ENCODE measurements around the gene RNF187.

- no peak for TF ChIP-seq NR2C2 (CRISPR knock-in tag; IDR thresholded peaks at IDR 0.05)
- no peak for TF ChIP-seq KAT7 (CRISPR knock-in tag; IDR thresholded peaks at IDR 0.05; ENCODE audit: borderline replicate concordance)
- TF ChIP-seq, protein P1, sequence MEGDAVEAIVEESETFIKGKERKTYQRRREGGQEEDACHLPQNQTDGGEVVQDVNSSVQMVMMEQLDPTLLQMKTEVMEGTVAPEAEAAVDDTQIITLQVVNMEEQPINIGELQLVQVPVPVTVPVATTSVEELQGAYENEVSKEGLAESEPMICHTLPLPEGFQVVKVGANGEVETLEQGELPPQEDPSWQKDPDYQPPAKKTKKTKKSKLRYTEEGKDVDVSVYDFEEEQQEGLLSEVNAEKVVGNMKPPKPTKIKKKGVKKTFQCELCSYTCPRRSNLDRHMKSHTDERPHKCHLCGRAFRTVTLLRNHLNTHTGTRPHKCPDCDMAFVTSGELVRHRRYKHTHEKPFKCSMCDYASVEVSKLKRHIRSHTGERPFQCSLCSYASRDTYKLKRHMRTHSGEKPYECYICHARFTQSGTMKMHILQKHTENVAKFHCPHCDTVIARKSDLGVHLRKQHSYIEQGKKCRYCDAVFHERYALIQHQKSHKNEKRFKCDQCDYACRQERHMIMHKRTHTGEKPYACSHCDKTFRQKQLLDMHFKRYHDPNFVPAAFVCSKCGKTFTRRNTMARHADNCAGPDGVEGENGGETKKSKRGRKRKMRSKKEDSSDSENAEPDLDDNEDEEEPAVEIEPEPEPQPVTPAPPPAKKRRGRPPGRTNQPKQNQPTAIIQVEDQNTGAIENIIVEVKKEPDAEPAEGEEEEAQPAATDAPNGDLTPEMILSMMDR (IDR thresholded peaks at IDR 0.05) = no peak
- TF ChIP-seq SMAD3 (CRISPR knock-in tag; IDR thresholded peaks at IDR 0.05; ENCODE audit: borderline replicate concordance) = no peak
- TF ChIP-seq, protein P2, sequence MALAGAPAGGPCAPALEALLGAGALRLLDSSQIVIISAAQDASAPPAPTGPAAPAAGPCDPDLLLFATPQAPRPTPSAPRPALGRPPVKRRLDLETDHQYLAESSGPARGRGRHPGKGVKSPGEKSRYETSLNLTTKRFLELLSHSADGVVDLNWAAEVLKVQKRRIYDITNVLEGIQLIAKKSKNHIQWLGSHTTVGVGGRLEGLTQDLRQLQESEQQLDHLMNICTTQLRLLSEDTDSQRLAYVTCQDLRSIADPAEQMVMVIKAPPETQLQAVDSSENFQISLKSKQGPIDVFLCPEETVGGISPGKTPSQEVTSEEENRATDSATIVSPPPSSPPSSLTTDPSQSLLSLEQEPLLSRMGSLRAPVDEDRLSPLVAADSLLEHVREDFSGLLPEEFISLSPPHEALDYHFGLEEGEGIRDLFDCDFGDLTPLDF (CRISPR knock-in tag; IDR thresholded peaks at IDR 0.05) = no peak
These were observed 10.6 kb downstream of the RNF187 start for GRCh38 chr1:228497817-228498216.

Measured in WTC11 (cell line).